Cortex of kidney (tissue), 1 donor: Measurements from ENCODE around the gene SAMD10.

Experiments
- DNase-seq: peaks from one replicate; lab custom pipeline; 2025; lab: John Stamatoyannopoulos, UW

Gene SAMD10

GRCh38 chr20:63955827-63956663 is 23.4 kb downstream of the SAMD10 start, which contains the start of gene UCKL1:
TSS of gene UCKL1 (minus strand) at chr20:63956416. CDS start at chr20:63956372, 44 bp downstream.
- DNase-seq: no peak

DNA sequence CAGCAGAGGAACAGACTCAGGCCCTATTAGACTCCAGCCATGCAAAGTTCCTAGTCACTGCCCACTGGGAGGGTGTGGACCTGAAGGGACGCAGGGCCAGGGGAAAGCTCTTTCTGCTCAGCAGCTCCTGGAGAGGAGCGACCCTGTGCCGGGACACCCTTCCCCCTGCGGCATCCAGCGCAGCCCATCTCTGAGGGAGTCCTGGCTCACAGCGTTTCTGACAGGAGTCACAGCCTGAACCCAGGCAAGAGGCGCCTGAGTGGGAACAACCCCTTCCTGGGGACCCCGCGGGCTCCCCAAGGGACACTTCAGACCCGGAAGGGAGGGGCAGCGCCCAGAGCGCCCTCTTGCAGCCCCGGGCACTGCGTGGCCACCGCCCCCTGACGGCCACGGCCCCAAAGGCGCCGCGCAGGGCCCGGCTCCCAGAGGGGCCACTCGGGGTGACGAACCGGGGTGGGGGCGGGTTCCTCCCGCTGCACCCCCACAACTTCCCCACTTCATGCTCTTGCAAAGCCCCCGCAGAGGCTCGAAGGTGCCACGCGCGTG is 24.1 kb downstream of the SAMD10 start:
- no peak for DNase-seq

DNA sequence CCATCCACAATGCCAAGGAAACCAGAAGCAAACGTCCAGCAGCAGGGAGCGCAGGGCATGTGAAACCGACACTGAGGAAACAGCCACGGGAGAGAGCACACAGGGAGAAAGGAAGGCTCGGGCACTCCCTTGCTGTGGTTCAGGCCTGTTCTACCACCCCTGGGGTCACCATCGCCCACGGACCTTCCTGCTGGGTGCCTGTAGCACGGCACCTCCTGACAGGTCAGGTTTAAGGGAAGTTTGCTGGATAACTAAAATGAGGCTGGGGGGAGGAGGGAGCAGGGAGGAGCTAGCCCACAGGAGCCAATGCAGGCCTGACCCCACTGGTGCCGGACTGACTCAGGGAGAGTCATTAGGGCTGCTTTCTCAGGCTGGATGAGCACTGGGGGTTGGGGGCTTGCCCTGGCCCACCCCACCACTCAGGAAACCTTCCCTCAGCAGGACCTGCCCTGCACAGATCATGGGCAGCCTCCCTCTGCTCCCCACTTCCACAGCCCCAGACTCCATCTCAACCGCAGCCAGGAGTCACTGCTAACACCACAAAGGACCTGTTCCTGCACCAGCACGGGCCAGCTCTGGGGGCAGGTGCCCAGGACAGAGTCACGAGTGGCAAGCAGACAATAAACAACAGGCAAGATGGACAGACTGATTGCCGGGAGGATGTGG is 25.5 kb downstream of the SAMD10 start:
- no peak for DNase-seq

GRCh38 chr20:63952769-63953168 is 26.7 kb downstream of the SAMD10 start:
- DNase-seq: no peak

DNA sequence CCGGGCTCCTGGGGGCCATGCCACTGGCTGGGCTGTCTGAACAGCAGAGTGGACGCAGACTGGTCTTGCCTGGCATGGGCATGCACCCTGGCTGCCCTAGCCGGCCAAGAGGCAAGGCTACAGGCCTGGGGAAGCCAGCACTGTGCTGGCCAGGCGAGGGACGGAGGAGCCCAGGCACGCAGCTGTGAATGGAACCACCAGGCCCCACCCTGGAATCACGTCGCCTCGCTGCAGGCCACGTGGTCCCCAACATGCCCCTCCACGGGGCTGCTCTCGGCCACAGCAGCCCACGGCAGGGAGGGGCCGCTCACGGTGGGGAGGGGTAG is 27.3 kb downstream of the SAMD10 start:
- no peak for DNase-seq

DNA sequence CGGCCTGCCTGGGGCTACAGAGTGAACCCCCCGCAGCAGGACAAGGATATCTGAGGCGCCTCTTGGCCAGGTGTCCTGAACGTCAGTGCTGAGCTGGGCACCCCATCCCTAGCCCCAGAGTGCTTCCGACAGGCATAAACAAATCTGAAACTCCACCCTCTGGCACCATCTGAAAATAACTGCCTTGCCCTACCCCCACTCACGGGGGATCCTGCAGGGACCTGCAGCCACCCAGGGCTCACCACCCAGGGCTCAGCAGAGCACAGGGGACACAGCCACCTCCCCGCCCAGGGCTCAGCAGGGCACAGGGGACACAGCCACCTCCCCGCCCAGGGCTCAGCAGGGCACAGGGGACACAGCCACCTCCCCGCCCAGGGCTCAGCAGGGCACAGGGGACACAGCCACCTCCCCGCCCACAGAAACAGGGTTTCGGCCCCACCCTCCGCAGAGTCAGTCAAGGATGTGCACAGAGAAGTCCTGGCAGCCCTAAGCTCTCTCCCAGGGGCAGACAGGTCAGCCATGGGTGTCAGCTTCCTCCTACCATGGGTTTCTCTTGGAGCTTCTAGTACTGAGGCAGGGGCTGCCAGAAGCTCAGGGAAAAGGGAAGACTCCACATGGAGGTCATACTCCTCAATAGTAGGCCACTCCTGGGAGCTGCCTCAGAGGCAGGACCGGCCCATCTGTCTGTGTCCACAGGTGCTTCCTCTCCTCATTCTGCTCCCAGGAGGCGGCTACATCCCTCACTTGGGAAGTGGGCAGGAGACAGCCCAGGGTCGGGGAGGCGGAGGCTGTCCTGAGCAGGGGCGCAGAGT is 27.8 kb downstream of the SAMD10 start:
- no peak for DNase-seq

GRCh38 chr20:63950701-63951397 is 28.6 kb downstream of the SAMD10 start:
- DNase-seq: no peak

- no peak for DNase-seq
These were observed 31.6 kb downstream of the SAMD10 start for GRCh38 chr20:63947638-63948456.

GRCh38 chr20:63946986-63947637 is 32.3 kb downstream of the SAMD10 start:
- no peak for DNase-seq

- DNase-seq: no peak
These were observed 33.2 kb downstream of the SAMD10 start for GRCh38 chr20:63945921-63946920.

DNA sequence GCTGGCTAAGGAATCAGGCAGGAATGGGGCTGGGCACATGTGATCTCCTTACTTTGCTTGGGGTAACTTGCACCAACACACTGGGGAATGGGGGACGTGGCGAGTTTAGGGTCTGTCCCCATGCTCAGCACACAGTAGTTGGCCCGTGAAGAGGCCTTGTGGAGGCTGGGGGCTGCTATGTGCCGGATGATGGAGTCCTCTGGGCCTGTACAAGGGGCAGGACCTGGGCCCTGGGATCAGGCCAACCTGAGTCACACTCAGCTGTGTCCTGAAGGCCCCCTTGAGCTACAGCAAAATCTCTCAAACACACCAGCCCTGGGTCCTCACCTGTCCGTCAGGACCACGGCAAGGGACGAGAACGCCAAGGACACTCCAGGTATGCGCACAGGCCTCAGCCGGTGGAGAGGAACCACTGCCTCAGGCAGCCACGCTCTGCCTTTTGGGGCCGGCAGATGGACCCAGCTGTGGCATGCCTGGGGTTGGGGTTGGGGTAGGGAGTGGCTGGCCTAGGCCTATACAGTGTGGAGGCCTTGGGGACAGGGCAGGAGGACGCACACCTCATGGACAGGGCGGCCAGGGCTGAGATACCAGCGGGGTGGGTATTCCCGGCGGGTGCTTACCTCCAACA is 34.3 kb downstream of the SAMD10 start:
- DNase-seq: no peak

GRCh38 chr20:63944078-63944941 is 35.1 kb downstream of the SAMD10 start:
- DNase-seq: no peak

DNA sequence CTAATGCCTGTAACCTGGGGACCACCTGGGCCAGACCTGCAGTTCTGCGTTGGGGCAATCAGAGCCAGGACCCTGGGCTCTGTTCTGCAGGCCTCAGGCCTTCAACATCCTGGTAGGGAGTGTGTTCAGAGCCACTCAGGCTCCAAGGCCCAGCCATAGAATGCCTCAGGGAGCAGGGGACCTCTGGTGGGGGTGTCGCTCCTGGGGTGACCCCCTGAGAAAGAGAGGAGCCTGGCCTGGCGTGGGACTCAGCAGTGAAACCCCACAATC is 35.7 kb downstream of the SAMD10 start:
- no peak for DNase-seq

GRCh38 chr20:63942969-63943807 is 36.3 kb downstream of the SAMD10 start:
- no peak for DNase-seq

GRCh38 chr20:63942250-63942951 is 37.0 kb downstream of the SAMD10 start:
- no peak for DNase-seq
